NK-92 (cell line): Measurements from ENCODE around the gene FAM50B.

Source experiments
- DNase-seq: peaks from one replicate; lab custom pipeline; 2025; ENCODE audit not compliant: unreplicated experiment; lab: John Stamatoyannopoulos, UW

The FAM50B gene

DNA sequence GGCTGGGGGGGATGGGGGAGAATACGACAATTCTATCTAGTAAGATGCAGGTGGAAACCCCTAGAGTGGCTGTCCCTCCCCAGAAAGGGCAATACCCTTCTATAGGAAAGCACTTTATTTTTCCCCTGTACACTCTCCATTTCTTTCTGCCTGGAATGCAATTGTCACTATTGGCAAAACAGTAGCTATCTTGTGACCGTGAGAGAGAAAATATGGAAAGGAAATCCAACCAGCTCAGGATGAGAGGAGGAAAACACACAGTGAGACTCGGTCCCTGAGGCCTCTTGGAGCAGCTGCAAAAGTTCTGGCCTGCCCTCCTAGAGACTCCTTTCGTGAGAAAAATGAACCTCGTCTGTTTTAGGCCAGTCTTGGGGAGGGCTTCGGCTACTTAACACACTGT is 43.4 kb downstream of the FAM50B start:
- no peak for DNase-seq

DNA sequence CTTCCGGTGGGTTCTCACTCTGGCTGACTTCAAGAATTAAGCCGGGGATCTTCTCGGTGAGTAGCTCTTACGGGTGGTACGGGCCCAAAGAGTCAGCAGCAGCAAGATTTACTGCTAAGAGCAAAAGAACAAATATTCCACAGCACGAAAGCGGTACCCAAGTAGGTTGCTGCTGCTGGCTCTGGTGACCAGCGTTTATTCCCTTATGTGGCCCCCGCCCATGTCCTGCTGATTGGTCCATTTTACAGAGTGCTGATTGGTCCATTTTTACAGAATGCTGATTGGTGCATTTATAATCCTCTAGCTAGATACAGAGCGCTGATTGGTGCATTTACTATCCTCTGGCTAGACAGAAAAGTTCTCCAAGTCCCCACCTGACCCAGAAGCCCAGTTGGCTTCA is 44.3 kb downstream of the FAM50B start:
- no peak for DNase-seq

DNA sequence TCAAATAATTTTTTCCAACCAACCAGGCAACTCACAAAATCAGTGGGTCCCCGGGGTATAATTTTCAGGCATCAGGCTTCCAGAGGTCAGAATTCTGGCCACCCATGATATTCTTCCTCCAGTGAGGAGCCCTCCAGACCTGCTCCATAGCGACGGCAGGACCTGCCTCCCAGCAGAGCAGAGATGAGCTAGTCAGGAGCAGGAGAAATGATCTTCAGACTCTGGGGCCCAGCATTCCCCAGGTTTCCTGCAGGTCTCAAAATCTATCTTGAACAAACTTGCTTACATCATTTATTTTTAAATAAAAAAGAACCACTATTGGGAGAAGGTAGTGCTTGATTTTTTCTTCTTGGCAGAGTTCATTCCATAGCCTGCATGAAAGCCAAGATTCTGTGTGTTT is 44.7 kb downstream of the FAM50B start:
- DNase-seq: no peak

DNA sequence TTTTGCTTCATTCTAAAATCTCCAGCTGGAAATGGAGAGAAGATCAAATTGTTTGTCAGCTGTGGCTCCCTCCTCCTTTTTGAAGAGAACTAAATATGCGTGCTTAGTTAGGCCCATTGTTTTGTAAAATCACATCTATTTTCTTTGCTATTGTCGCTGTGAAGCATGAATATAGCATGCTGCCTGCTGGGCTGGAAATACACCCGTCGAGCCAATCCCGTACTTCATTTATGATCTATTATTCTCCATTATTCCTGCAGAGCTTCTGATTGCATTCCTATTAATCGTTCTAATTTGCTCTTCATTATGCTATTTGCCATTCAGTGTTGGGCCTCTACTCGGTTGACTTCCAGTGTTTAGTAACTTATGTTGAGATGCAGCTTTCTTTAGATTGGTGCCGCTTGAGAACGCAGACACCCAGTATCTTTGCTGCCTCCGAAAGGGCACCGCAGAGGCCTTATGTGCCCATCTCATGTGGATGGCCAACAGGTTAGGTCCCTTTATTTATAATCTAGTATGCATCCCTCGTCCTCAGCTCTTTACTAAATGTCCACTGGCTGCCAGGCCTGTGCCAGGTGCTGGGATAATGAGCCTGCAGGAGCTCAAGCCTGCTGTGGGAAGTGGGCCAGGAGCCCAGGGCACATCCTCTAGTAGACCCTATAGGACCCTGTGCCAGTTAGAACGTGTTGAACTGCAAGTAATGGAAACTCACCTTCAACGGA is 45.6 kb downstream of the FAM50B start:
- no peak for DNase-seq

DNA sequence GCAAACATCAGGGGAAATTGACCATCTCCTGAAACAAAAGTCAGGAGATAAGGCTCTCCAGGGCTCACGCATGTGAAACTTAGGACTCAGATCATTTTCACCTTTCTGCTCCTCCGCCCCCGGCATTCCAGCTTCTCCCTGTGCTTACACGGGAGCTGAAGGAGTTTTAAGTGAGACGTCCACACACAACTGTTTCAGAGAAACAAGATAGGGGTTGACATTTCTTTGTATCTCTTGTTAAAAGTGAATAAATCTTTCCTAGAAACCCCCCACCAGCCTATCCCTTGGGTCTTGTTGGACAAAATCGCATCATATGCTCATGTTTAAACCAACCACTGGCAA is 46.1 kb downstream of the FAM50B start:
- no peak for DNase-seq

DNA sequence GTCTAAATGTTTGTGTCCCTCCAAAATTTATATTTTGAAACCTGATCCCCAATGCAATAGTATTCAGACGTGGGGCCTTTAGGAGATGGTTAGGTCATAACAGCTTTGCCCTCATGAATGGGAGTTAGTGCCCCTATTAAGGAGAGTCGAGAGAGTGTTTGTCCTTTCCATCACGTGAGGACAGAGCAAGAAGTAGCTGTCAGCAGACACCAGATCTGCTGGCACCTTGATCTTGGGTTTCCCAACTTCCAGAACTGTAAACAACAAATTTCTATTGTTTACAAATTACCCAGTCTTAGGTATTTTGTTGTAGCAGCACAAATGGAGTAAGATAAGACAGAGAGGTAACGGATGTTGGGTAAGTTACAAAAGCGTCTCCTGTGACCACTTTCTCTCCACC is 46.6 kb downstream of the FAM50B start:
- no peak for DNase-seq

DNA sequence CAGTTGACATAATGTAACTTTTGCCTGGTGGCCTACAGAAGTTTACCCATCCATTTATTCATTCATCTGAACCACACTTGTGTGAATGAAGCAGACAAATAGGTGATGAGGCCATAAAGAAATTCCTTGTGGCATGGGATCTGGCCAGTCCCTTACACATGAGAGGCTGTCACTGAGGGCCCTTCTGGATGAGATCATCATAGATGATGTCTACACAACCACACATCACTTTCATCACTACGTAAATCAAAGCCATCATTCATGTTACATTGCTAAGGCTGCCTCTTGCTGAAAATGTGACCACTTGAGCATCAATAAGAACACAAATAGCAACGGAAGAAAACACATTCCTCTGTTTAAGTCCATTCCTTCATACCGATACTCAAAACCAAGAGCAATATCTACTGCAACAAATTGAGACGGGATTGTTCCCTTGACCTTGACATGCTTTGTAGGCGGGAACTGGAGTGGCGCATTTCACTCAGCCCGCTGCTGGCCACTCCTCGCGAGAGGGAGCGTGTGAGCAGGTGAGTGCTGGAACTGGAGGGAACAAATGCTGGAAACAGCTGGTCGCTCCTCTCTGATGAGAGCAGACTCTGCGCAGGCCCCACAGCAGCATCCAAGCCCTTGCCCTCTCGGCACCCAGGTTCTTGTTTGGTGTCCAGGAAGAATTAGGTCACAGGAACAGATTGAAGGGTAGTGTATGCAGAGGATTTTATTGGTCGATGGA is 49.3 kb downstream of the FAM50B start:
- no peak for DNase-seq

DNA sequence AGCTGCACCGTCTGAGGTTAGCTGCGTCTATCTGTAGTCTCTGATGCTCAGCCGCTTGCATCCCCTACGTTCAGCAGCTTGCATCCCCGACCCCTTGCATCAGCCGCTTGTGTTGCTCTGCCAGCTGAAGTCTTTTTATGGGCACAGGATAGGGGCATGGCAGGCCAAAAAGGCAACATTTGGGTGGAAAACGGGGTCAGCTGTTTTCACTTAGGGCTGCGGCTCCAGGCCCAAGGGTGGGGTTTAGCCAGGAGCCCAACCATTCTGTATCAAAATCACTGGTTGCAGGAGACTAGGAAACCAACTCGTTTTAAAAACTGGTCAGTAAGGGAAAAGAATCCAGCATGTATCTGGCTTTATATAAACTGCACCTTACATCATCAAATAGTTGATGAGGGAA is 49.9 kb downstream of the FAM50B start:
- DNase-seq: no peak

DNA sequence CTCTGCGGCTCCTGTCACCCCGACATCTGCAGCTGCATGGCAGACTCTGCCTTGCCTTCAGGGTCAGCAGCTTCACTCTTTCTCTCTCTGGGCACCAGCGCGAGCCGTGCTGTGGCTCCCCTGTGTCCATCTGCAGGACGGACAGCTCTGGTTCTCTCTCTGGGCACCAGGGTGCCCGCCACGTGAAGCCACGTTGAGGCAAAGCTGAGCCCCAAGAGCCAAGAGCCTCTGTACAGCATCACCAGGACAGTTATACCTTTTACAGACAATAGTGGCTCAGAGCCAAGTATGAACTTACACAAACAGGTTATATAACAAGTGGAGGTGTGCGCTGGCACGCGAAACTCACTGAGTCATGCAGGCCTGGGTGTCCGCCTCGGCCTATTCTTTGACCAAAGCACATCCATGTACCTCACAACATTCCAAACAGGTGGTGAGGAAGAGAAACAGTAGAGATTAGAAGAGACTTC is 50.8 kb downstream of the FAM50B start:
- no peak for DNase-seq
